K562 treated with DMSO at 1 percent for 12 hours (cell line): ENCODE results near the gene EMC1. TPM values are rescaled to one million over a fixed set of nuclear protein-coding genes. Genes with fewer than 3 reads are reported as not detected.

Experiments
- total RNA-seq: library from RNA; unstranded; fragments of 300-600 nt; gene quantifications from 2 replicates; pipeline ENCODE4 v1.2.3, GENCODE V29; 2022; ENCODE audit not compliant: insufficient read depth

Gene EMC1
- total RNA-seq = 9.3 and 46.3 TPM in 2 replicates

GRCh38 chr1:19251305-19252196 lies at the start of gene EMC1, which contains the start of gene MRTO4:
Gene EMC1, minus strand, starts transcription at chr1:19251524. Its CDS starts 15 bp downstream, at chr1:19251509.
Gene MRTO4, plus strand, starts transcription at chr1:19251805. Its CDS starts 31 bp downstream, at chr1:19251836.

GRCh38 chr1:19288324-19289241 lies 37.3 kb upstream of the EMC1 start, which contains the start of gene AKR7A3:
Gene AKR7A3, minus strand, starts transcription at chr1:19288770. Its CDS starts 61 bp downstream, at chr1:19288709.

GRCh38 chr1:19209990-19210771 lies 41.1 kb downstream of the EMC1 start, which contains the start of gene UBR4:
Gene UBR4, minus strand, starts transcription at chr1:19210266. Its CDS starts 18 bp downstream, at chr1:19210248.

Other genes with a start within 250 kb of the EMC1 start
- 122 and 265 TPM in 2 replicates for gene UBR4, start 41.3 kb downstream of the EMC1 start, total RNA-seq
- gene MRTO4, start 281 bp upstream of the EMC1 start, total RNA-seq = 26.7 and 29.9 TPM in 2 replicates
- 1.8 TPM in 1 of 2 replicates, not detected in the other for gene AKR7A3, start 37.2 kb upstream of the EMC1 start, total RNA-seq
- 148 and 165 TPM in 2 replicates for gene AKR7A2, start 60.6 kb upstream of the EMC1 start, total RNA-seq
- gene SLC66A1, start 60.8 kb upstream of the EMC1 start, total RNA-seq = 55.8 and 64.4 TPM in 2 replicates
- 233 and 276 TPM in 2 replicates for gene CAPZB, start 234.0 kb upstream of the EMC1 start, total RNA-seq